ENCODE results near the gene ECHS1. TPM values are rescaled to one million over a fixed set of nuclear protein-coding genes. Genes with fewer than 3 reads are reported as not detected.

Gene ECHS1
- polyA plus RNA-seq, 1 donor from 2014 or later, result 122 TPM

GRCh38 chr10:133401981-133402725, 29.0 kb upstream of the ECHS1 start:
- H3K4me2 ChIP-seq (ENCODE audit: low read length), result no peak overlapping the region
- H3K9ac ChIP-seq (ENCODE audit: low read length), result no peak overlapping the region
- no peaks in the 10 kb centered on the region for H3K36me3 ChIP-seq (ENCODE audit: insufficient read depth, low read length)
- no peak overlapping the region for H3K27ac ChIP-seq (ENCODE audit: low read length)
- H2AFZ ChIP-seq (ENCODE audit: low read depth, low read length), result no peak overlapping the region
- TF ChIP-seq REST (IDR thresholded peaks at IDR 0.05; ENCODE audit: borderline replicate concordance) (no peak), EP300 (conservative IDR thresholded peaks at IDR 0.05; ENCODE audit: poor library complexity, severe bottlenecking) (no peak), CTCF (IDR thresholded peaks at IDR 0.05; ENCODE audit: poor library complexity, severe bottlenecking) (no peak), MXI1 (conservative IDR thresholded peaks at IDR 0.05; ENCODE audit: poor library complexity, severe bottlenecking) (no peak), TAF1 (IDR thresholded peaks at IDR 0.05; ENCODE audit: low read depth) (no peak), SMC3 (conservative IDR thresholded peaks at IDR 0.05; ENCODE audit: poor library complexity) (no peak)
- H3K79me2 ChIP-seq (replicated peaks; ENCODE audit: insufficient read depth, low read length), result peaks cover 10% of the 10 kb centered on the region
- H3K9me3 ChIP-seq (ENCODE audit: low read length), result no peaks in the 10 kb centered on the region
- no peaks in the 10 kb centered on the region for H4K20me1 ChIP-seq (ENCODE audit: insufficient read depth)
- no peaks in the 10 kb centered on the region for H3K9me2 ChIP-seq (ENCODE audit: insufficient read depth, low read length)
- no peak overlapping the region for H3K4me3 ChIP-seq (ENCODE audit: low read length)
- H3F3A ChIP-seq (ENCODE audit: insufficient read depth, low read length, poor library complexity, severe bottlenecking), result no peaks in the 10 kb centered on the region
- H3K27me3 ChIP-seq (ENCODE audit: insufficient read depth, low read depth, low read length), result no peaks in the 10 kb centered on the region

GRCh38 chr10:133401500-133401899, 28.3 kb upstream of the ECHS1 start:
- no peaks in the 10 kb centered on the region for H3K36me3 ChIP-seq (ENCODE audit: insufficient read depth, low read length)
- H4K20me1 ChIP-seq (ENCODE audit: insufficient read depth), result no peaks in the 10 kb centered on the region
- H3F3A ChIP-seq (ENCODE audit: insufficient read depth, low read length, poor library complexity, severe bottlenecking), result no peaks in the 10 kb centered on the region
- H3K4me3 ChIP-seq (ENCODE audit: low read length), result no peak overlapping the region
- TF ChIP-seq EZH2 (IDR thresholded peaks at IDR 0.05; ENCODE audit: borderline replicate concordance, insufficient read depth, low read length, poor library complexity, severe bottlenecking) (no peak), SMC3 (conservative IDR thresholded peaks at IDR 0.05; ENCODE audit: poor library complexity) (no peak), CTCF (IDR thresholded peaks at IDR 0.05; ENCODE audit: poor library complexity, severe bottlenecking) (no peak), POLR2AphosphoS5 (IDR thresholded peaks at IDR 0.05) (no peak)
- no peaks in the 10 kb centered on the region for H3K9me3 ChIP-seq (ENCODE audit: low read length)
- no peak overlapping the region for H3K27ac ChIP-seq (ENCODE audit: low read length)
- H3K9ac ChIP-seq (ENCODE audit: low read length), result no peak overlapping the region
- H3K79me2 ChIP-seq (replicated peaks; ENCODE audit: insufficient read depth, low read length), result peaks cover 10% of the 10 kb centered on the region
- H2AFZ ChIP-seq (ENCODE audit: low read depth, low read length), result no peak overlapping the region
- no peak overlapping the region for H3K4me2 ChIP-seq (ENCODE audit: low read length)
- H3K27me3 ChIP-seq (ENCODE audit: insufficient read depth, low read depth, low read length), result no peaks in the 10 kb centered on the region
- no peaks in the 10 kb centered on the region for H3K9me2 ChIP-seq (ENCODE audit: insufficient read depth, low read length)

Measured in neural cell (in vitro differentiated cells).